ENCODE results near the gene C8G.

The C8G gene

DNA sequence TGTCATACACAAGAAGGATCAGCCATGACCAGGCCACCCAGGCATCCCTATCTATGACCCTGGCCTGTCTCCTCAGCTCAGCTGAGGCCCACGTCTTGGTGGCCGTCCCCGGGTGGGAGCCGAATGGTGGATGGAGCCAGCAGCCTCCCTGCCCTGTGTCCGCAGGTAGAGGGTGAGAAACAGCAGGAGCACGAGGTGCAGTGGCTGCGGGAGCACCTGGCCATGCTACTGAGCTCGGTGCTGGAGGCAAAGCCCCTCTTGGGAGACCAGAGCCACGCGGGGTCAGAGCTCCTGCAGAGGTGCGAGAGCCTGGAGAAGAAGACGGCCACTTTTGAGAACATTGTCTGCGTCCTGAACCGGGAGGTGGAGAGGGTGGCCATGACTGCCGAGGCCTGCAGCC lies 25.0 kb upstream of the C8G start:
- no peak for DNase-seq (ENCODE audit: extremely low read depth in 1 of 2, low read depth in 1 of 2)

DNA sequence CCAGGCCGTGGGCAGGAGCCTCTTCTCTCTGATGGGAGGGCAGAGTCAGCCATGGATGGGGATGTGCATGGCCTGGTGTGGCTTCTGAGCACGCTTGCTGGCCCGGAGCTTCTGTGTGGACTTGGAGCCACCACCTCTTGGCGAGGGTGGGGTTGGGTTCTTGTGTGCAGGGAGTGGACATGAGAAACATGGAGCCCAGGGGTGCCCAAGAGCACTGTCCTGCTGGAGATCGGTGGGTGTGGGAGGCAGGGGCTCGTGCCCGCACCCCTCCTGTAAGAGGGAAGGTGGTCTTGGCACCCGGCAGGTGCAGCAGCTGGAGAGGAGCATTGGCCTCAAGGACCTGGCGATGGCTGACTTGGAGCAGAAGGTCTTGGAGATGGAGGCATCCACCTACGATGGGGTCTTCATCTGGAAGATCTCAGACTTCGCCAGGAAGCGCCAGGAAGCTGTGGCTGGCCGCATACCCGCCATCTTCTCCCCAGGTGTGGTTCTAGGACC lies 24.3 kb upstream of the C8G start:
- DNase-seq (ENCODE audit: extremely low read depth in 1 of 2, low read depth in 1 of 2) = no peak

DNA sequence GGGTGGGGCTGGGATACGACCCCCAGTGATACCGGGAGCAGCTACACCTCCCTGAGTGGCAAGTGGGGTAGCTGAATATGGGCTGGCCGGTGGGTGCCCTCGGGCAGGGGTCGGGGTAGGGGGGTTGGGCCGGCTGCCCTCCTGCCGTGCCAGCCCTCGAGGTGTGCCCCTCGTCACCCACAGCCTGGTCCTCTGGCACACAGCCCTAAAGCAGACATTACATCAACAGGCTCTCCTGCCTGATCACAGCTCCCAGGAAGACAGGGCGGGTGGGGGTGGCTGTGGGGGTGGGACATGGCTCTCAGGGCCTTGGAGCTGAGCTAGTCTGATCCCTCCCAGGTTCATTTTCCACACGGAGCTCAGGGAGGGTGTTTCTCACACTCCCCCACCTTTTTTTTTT lies 23.7 kb upstream of the C8G start:
- DNase-seq (ENCODE audit: extremely low read depth in 1 of 2, low read depth in 1 of 2) = no peak

DNA sequence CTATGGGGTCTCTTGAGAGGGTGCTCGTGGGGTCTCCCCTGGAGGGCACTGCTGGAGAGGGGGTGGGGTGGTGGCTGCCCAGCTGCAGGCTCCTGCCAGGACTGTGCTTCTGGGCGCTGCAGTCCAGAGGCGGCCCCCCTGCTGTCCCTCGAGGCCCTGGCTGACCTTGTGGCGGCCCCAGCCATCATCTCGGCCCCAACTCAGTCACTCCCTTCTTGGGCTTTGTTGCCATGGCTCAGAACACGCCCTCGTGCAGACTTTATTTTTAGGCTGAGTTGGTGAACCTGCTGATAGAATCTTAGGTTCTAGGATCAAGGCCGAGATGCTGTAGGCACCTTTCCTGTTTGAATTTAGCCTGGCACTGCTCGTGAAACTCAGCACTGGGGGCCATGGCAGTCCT lies 23.3 kb upstream of the C8G start:
- DNase-seq (ENCODE audit: extremely low read depth in 1 of 2, low read depth in 1 of 2) = no peak

DNA sequence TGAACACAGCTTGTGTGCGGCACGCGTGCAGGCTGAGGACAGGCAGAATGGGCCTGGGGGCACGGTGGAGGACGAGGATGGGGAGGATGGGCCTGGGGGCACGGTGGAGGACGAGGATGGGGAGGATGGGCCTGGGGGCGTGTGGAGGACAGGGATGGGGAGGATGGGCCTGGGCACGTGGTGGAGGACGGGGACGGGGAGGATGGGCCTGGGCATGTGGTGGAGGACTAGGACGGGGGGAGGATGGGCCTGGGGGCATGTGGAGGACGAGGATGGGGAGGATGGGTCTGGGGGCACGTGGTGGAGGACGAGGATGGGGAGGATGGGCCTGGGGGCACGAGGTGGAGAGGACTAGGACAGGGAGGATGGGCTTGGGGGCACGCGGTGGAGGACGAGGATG lies 22.5 kb upstream of the C8G start:
- no peak for DNase-seq (ENCODE audit: extremely low read depth in 1 of 2, low read depth in 1 of 2)

DNA sequence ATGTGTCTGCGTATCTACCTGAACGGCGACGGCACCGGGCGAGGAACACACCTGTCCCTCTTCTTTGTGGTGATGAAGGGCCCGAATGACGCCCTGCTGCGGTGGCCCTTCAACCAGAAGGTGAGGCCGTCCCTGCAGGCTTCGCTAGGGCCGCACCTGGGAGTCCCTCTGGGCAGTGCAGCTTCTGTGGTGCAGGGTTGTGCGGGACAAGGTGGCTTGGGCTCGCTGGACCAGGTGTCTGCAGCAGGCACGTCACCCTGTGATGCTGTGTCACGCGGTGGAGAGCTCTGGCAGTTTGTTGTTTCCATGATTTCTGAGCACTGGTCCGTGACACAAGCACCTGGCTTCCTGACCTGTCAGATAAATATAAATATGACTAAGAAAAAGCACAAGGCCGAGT lies 21.2 kb upstream of the C8G start:
- no peak for DNase-seq (ENCODE audit: extremely low read depth in 1 of 2, low read depth in 1 of 2)

DNA sequence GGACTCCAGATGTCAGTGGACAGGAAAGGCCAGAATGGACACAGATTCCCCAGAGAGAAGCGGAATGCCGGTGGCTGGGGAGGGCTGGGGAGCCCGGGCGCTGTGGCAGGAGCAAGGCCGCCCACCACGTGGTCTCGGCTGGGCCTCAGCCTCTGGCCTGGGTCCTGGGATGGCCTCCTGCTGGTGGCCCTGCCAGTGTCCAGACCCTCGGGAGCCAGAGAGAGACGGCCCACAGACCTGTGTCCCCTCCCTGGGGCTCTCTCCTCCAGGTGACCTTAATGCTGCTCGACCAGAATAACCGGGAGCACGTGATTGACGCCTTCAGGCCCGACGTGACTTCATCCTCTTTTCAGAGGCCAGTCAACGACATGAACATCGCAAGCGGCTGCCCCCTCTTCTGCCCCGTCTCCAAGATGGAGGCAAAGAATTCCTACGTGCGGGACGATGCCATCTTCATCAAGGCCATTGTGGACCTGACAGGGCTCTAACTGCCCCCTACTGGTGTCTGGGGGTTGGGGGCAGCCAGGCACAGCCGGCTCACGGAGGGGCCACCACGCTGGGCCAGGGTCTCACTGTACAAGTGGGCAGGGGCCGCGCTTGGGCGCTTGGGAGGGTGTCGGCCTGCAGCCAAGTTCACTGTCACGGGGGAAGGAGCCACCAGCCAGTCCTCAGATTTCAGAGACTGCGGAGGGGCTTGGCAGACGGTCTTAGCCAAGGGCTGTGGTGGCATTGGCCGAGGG lies 19.5 kb upstream of the C8G start:
- DNase-seq (ENCODE audit: extremely low read depth in 1 of 2, low read depth in 1 of 2) = no peak

DNA sequence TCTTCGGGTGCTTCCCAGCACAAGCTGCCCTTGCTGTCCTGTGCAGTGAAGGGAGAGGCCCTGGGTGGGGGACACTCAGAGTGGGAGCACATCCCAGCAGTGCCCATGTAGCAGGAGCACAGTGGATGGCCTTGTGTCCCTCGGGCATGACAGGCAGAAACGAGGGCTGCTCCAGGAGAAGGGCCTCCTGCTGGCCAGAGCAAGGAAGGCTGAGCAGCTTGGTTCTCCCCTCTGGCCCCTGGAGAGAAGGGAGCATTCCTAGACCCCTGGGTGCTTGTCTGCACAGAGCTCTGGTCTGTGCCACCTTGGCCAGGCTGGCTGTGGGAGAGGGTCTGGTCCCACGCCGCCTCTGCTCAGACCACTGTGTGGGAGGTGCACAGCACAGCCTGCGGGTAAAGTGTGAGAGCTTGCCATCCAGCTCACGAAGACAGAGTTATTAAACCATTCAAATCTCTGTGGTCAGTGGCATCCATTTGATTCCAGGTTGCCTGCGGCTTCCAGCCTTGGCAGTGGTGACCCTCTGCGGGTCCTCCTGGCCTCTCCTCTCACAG lies 18.8 kb upstream of the C8G start:
- DNase-seq (ENCODE audit: extremely low read depth in 1 of 2, low read depth in 1 of 2) = no peak

DNA sequence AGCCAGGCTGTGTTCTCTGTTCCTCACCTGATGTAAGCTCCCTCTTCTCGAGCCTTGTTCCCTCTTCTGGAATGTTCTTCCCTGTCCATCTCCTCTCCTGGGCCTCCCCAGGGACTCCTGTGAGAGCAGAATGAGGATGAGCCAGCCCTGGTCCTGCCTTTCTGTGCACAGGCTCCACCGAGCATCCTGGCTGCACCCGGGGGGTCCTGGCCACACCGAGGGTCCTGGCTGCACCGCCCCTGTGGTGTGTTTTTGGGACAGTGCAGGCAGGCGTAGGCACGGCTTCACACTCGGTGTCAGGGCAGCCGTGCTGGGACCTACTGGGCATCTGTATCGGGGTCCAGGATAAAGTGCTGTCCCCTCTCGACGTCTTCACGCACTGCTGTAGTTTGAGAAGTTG lies 18.3 kb upstream of the C8G start:
- DNase-seq (ENCODE audit: extremely low read depth in 1 of 2, low read depth in 1 of 2) = no peak

DNA sequence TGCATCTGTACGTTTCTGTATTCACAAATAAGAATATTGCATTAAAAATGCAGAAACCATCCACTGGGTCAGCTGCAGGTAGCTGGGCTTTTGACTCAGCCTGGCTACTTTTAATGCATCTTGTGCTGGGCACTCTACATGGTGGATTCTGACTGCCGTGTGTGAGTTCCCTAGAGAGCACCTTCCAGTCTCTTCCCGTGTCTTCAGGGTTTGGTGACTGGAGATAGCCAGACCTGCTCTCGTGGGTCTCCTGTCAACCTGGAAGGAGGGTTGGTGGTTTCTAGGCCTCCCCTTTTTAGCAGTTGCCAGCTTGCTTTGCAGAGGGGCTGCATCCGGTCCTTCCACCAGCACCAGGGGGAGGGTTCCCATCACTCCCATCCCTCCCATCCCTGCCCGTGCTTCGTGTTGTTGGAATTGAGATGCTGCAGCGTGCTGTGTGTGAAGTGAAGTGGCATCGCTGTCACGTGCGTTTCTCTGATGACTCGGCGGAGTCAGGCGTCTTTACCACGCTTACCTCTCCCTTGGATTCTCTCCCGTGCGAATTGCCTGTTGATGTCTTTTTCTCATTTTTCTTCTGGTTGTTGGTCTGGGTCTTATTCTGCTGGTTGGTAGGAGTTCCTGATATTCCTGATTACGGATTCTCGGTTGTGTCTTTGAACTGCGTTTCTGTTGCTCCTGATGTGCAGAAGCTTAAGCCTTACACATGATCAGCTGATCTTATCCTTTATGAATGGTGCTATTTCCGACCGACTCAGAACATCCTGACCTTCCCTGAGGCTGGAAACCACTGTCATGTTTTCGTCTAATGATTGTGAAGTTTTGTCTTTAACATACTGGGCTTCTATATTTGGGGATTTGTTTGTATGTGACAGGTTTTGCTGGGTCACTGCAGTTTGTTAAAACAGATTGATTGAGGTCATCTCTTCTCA lies 17.4 kb upstream of the C8G start:
- DNase-seq (ENCODE audit: extremely low read depth in 1 of 2, low read depth in 1 of 2) = no peak

DNA sequence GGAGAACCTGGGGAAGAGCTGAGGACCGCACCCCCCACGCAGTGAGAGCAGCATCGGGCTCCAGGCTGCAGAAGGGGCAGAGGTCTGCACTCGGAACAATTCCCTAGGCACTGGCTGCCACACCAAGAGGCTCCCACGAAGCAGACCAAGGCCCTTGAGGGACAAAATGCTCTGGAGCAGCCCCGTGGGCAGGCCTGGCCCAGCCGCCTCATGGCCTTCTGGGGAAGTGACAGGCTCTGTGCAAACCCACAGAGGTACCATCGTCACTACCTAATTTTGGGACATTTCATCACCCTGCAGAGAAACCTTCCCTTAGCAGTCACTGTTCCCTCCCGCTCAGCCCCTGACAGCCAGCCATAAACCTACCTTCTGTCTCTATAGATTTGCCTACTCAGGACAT lies 16.5 kb upstream of the C8G start:
- DNase-seq (ENCODE audit: extremely low read depth in 1 of 2, low read depth in 1 of 2) = no peak

DNA sequence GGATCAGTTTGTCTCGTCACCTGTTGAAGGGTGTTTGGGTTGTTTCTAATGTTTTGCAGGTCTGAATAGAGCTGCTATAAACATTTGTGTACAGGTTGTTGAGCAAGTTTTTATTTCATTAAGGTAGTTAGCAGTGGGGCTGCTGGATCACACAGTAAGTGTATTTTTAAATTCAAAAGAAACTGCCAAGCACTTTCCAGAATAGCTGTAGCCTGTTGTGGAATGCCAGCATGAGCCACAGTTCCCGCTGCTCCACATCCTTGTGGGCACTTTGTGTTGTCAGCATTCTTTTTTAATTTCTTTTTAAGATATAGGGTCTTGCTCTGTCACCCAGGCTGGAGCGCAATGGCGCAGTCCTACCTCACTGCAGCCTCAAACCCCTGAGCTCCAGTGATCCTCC lies 15.0 kb upstream of the C8G start:
- DNase-seq (ENCODE audit: extremely low read depth in 1 of 2, low read depth in 1 of 2) = no peak

DNA sequence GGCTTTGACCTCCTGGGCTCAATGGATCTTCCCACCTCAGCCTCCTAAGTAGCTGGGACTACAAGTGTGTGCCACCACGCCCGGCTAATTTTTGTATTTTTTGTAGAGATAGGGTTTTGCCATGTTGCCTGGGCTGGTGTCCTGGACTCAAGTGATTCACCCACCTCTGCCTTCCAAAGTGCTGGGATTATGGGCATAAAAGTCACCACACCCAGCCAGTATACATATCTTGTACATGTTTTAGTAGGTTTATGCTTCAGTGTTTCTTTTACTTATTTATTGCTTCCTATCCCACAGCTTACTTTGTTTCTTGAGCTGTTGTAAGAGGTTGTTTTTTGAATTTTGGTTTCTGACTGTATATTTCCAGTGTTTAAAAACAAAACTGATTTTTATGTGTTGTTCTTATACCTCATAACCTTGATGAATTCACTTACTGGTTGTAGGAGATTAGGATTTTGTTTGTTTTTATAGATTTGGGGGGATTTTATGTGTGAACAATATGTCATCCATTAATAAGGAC lies 13.4 kb upstream of the C8G start:
- no peak for DNase-seq (ENCODE audit: extremely low read depth in 1 of 2, low read depth in 1 of 2)

DNA sequence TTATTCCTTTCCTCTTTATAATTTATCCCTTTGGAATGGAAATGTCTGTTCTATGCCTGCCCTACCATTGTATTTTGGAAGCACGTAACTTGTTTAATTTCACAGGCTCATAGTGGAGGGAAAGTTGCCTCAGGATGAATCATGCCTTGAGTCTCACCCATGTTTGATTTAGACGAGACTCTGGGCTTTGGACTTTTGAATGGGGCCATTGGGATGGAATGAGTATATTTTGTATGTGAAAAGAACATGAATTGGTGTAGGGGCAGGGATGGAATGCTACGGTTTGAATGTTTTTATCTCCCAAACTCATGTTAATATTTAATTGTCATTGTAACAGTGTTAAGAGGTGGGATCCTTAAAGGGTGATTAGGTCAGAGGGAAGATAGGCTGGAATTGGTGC lies 10.8 kb upstream of the C8G start:
- no peak for DNase-seq (ENCODE audit: extremely low read depth in 1 of 2, low read depth in 1 of 2)

DNA sequence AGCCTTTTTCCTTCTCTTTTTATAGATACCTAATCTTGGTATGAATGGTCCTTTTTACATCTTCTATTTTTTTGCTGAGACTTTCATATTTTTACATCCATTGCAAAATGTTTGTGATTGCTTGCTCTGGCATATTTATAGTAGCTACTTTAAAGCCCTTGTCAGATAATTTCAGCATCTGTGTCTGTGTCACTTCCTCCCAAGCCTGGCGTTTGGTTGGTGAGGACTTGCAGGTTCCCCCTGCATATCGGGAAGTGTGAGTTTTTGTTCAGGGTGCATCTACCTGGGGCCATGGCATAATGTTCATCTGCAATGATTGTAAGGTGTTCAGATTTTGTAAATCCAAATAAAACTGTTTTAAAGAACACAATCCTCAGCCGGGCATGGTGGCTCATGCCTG lies 9.4 kb upstream of the C8G start:
- no peak for DNase-seq (ENCODE audit: extremely low read depth in 1 of 2, low read depth in 1 of 2)

DNA sequence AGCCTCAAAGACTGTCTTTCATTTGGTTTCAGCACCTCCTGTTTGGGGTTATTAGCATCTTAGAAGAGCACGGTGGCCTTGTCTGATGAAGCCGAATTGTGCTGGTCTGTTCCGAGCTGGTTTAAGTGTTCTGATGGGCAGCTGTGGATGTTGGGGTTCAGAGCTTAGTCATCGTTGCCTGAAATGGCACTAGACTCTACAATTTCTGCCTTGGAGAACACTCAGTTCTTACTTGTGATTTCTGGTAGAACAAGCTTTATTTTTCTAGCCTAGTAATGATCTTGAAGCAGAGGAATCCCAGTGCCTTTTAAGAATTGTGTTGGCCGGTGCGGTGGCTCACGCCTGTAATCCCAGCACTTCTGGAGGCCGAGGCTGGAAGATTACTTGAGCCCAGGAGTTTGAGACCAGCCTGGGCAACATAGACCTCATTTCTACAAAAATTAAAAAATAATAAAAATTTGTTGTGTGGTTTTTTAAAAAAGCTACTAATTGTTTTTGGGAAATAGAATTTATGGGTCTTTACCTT lies 8.3 kb upstream of the C8G start:
- no peak for DNase-seq (ENCODE audit: extremely low read depth in 1 of 2, low read depth in 1 of 2)

DNA sequence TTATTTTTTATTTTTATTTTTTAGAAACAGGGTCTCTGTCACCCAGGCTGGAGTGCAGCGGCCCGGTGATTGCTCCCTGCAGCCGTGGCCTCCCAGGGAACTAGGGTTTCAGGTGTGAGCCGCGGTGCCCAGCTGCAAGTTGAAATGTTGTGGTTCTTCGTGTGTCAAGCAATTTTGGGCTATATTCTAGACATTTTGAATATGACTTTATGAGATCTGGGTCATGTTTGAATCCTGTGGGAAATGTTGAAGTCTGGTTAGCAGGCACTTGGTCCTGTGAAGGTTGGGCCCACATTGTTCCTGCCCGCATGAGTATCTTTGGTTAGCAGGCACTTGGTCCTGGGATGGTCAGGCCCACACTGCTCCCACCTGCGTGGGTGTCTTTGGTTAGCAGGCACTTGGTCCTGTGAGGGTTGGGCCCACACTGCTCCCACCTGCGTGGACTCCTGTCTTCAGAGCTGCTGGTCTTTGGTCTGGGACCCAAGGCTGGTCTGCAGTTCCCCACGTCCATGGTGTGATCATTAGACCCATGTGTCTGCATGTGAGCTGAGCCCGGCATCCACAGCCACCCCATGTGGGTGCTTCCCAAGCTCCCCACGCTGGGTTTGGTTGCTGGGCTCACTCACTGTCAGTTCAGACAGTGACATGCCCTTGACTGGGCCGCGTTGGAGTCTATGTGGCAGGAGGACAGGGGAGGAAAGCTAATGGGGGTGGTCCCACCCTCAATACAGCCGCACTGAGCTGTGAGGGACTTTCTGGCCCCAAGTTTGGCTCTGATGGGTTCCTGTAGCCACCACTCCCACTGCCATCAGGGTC lies 7.6 kb upstream of the C8G start:
- no peak for DNase-seq (ENCODE audit: extremely low read depth in 1 of 2, low read depth in 1 of 2)

DNA sequence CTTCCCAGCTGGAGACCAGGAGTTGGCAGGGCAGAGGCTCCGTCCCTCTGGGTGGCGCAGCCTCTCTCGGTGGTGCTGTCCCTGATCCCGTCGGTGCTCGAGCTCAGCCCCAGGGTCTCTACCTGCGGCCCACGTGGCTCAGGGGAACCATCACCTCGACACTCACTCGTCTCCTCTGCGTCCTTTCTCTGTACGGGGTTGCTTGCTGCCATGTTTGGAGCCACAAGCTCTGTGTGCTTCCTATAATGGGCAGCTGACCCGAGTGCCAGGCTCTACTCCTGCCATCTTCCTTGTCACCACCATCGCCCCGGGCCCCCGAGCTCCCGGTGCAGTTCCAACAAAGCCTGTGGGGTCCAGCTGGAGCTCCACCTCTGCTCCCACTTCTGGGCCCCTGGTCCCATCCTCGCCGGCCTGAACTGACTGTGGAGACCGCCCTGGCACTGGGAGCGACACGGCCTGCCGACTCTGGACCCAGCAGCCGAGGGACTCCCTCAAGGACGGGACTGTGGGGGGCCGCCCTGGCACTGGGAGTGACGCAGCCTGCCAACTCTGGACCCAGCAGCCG lies 5.5 kb upstream of the C8G start:
- no peak for DNase-seq (ENCODE audit: extremely low read depth in 1 of 2, low read depth in 1 of 2)

DNA sequence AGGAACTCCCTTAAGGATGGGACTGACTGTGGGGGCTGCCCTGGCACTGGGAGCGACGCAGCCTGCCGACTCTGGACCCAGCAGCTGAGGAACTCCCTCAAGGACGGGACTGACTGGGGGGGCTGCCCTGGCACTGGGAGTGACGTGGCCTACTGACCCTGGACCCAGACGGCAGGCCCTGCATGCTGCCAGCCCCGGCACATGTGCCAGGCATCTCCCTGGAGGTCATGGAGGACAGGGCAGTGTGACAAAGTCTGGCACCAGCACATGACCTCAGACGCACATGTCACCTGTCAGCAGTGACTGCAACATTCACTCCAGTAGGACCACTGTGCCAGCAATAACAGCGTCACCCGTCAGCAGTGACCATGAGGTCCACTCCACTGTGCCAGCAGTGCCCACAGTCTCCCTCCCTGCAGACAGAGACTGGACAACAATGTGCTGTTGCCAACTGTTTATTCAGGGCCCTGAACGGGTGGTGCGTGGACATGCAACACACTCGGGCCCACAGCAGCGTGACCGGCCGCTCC lies 5.0 kb upstream of the C8G start:
- DNase-seq (ENCODE audit: extremely low read depth in 1 of 2, low read depth in 1 of 2) = no peak

Measured in stimulated activated CD8-positive, alpha-beta memory T cell treated with anti-CD3 and anti-CD28 coated beads, Interleukin-7, amount 100 ng/mL, for 48 hours (primary cell).